Activated B cell treated with CpG ODN at 0.5 μM for 24 hours (primary cell): Measurements from ENCODE around the gene PTGR1. TPM values are rescaled to one million over a fixed set of nuclear protein-coding genes. Genes with fewer than 3 reads are reported as not detected.
"Not testable (repeated sequence)": the region's sequence is repeated elsewhere in the genome, so short reads cannot be mapped to it uniquely, and the experiment has no call there.

Experiments used
- ATAC-seq: fragments of 200-7000 bp; cut with Tn5 transposase; one replicate; pipeline ENCODE4 v1.10.0; 2021; ENCODE audit warnings: low read depth, mild to moderate bottlenecking, moderate library complexity
- CTCF ChIA-PET: fragments of 350-600 bp; sonication (Branson Sonifier 250); formaldehyde crosslinking; loops from one replicate; lab custom pipeline; 2021; ENCODE audit warnings: antibody characterized with exemption; lab: Charles Lee
- POLR2A ChIA-PET: fragments of 350-600 bp; sonication (Branson Sonifier 250); formaldehyde crosslinking; loops from one replicate; lab custom pipeline; 2021; ENCODE audit warnings: antibody characterized with exemption; lab: Charles Lee
- DNase-seq: peaks from one replicate; pipeline ENCODE4 v3.0.0; 2022
- H3K27ac Mint-ChIP-seq: one replicate; pipeline ENCODE4 v1.8.0; 2020; ENCODE audit warnings: mixed read lengths
- H3K27me3 Mint-ChIP-seq: one replicate; pipeline ENCODE4 v1.8.0; 2021; ENCODE audit warnings: mixed read lengths
- H3K36me3 Mint-ChIP-seq: one replicate; pipeline ENCODE4 v1.8.0; 2021; ENCODE audit warnings: low read depth, mixed read lengths
- H3K4me1 Mint-ChIP-seq: one replicate; pipeline ENCODE4 v1.8.0; 2021; ENCODE audit warnings: mixed read lengths
- H3K4me3 Mint-ChIP-seq: one replicate; pipeline ENCODE4 v1.8.0; 2020; ENCODE audit warnings: mild to moderate bottlenecking, mixed read lengths
- H3K9me3 Mint-ChIP-seq: one replicate; pipeline ENCODE4 v1.8.0; 2020; ENCODE audit warnings: mixed read lengths
- CTCF ChIP-seq: fragments of 200-600 bp; IDR thresholded peaks from one replicate; pipeline ENCODE4 v1.8.0; 2022; ENCODE audit warnings: antibody characterized with exemption, mild to moderate bottlenecking
- intact Hi-C: fragments of 100-400 bp; cut with micrococcal nuclease; formaldehyde crosslinking; loops from one replicate; pipeline ENCODE4 v1.15.1; 2024
- total RNA-seq: library from RNA; stranded (reverse); gene quantifications from 2 replicates; pipeline ENCODE4 v1.2.3, GENCODE V29; 2022

PTGR1 gene
- total RNA-seq, 1 donor from 2014 or later, result 0.35 TPM

DNA sequence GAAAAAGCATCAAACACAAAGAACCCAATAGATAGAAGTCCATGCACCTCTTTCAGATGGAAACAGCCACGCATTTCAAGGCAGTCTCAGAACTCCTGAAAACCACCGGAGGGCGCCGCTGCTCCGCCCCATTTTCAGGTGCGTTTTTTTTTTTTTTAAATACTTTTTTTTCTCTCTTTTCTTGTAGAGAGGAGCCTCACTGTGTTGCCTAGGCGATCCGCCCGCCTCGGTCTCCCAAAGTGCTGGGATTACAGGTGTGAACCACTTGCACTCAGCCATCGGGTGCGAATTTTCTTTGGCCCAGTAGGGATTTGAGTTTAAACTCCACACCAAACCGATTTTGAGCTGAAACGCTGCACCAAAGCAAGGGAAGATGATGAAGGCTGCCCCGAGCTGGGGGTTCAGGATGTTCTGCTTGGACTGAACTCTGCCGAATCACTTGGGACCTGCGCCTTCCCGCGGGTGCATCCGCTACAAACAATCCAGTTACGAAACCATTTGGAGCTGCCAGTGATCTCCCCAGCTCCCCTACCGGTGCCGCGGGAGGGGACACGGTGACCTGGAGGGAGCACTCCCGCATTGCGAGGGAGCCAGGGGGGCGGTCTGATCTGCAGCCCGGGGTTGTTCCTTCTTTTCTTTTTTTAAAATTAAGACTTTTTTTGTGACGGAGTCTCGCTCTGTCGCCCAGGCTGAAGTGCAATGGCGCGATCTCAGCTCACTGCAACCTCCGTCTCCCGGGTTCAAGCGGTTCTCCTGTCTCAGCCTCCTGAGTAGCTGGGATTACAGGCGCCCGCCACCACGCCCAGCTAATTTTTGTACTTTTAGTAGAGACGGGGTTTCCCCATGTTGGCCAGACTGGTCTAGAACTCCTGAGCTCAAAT lies 1.4 kb downstream of the PTGR1 start:
- ChIA-PET POLR2A (interaction anchor here (0.6 to 1.5 kb wide), 5 partner anchors 33 to 1295 kb away, joined by 3 to 10 read pairs (median 4); partner anchors contain the start of gene DNAJC25), CTCF (interaction anchor here (0.7 to 1.9 kb wide), 9 partner anchors 24 to 1195 kb away, joined by 3 to 9 read pairs (median 4); no protein-coding TSS in a partner anchor)
- no peaks in the 10 kb centered on the region for H3K36me3 Mint-ChIP-seq
- no peak for TF ChIP-seq CTCF
- peaks cover 22% of the 10 kb centered on the region for H3K4me1 Mint-ChIP-seq
- ATAC-seq (peak; percentile 61), DNase-seq (peak; percentile 27)
- H3K27ac Mint-ChIP-seq, result no peak overlapping the region
- no peaks in the 10 kb centered on the region for H3K9me3 Mint-ChIP-seq
- intact Hi-C loops, result loop anchor here (1.0 to 5.0 kb wide), 6 partner anchors 33 to 1194 kb away; partner anchors contain the start of gene DNAJC25
- H3K4me3 Mint-ChIP-seq, result peak overlapping the region; percentile 83
- H3K27me3 Mint-ChIP-seq, result peaks cover 29% of the 10 kb centered on the region

GRCh38 chr9:111588846-111589245 lies 10.6 kb downstream of the PTGR1 start:
- ChIA-PET CTCF (no interaction called here), POLR2A (no interaction called here)
- H3K9me3 Mint-ChIP-seq, result no peaks in the 10 kb centered on the region
- no peak for TF ChIP-seq CTCF
- no peaks in the 10 kb centered on the region for H3K36me3 Mint-ChIP-seq
- H3K27ac Mint-ChIP-seq, result no peak overlapping the region
- no peak overlapping the region for H3K4me3 Mint-ChIP-seq
- no peak for DNase-seq
- peaks cover 3% of the 10 kb centered on the region for H3K27me3 Mint-ChIP-seq
- no peak for ATAC-seq
- intact Hi-C loops, result no loop called here
- H3K4me1 Mint-ChIP-seq, result no peaks in the 10 kb centered on the region

DNA sequence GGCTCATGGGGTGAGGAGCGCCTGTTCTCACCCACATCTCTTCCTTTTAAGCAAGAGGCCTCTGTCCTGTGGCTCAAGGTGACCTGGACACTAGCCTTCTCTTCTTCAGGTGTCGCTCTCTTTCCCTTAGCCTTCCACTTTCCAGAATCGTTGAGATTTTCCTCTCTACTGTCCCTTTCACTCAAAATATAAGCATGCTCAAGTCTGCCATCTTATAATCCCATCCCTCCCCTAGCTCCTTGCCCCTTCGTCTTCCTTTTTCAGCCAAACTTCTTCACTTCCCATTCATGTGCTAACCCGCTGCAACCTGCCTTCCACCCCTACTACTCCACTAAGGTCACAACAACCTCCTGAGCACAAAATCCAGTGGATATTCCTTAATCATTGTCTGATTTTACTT lies 13.1 kb downstream of the PTGR1 start:
- ChIA-PET POLR2A (no interaction called here), CTCF (no interaction called here)
- intact Hi-C loops, result no loop called here
- Mint-ChIP-seq H3K27ac (no peak overlapping the region), H3K9me3 (no peaks in the 10 kb centered on the region), H3K36me3 (no peaks in the 10 kb centered on the region), H3K4me3 (no peak overlapping the region), H3K4me1 (no peaks in the 10 kb centered on the region), H3K27me3 (peaks cover 3% of the 10 kb centered on the region)
- DNase-seq, result no peak
- TF ChIP-seq CTCF, result no peak
- no peak for ATAC-seq

DNA sequence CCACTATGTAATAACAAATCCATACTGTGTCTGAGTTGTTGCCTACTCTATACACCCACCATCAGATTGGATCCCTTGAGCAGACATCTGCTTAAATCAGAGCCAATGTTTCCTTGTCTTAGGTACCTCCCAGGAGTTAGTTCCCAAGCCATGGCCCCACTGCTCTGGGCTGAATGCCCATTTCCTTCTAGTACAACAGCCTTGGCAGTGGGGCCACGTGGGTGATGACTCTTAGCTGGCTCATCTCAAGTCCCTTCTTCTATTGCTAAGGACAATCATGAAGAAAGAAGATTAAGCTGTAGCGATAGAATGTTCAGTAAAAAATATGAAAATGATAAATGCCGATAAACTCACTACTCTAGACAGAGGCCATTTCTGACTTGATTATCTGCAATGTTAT lies 16.6 kb downstream of the PTGR1 start:
- Mint-ChIP-seq H3K4me3 (no peak overlapping the region), H3K9me3 (no peaks in the 10 kb centered on the region), H3K36me3 (no peaks in the 10 kb centered on the region), H3K4me1 (no peaks in the 10 kb centered on the region), H3K27ac (no peak overlapping the region), H3K27me3 (peaks cover 3% of the 10 kb centered on the region)
- intact Hi-C loops, result no loop called here
- POLR2A ChIA-PET, result no interaction called here
- no peak for DNase-seq
- no peak for ATAC-seq
- CTCF ChIA-PET, result no interaction called here
- TF ChIP-seq CTCF, result no peak

DNA sequence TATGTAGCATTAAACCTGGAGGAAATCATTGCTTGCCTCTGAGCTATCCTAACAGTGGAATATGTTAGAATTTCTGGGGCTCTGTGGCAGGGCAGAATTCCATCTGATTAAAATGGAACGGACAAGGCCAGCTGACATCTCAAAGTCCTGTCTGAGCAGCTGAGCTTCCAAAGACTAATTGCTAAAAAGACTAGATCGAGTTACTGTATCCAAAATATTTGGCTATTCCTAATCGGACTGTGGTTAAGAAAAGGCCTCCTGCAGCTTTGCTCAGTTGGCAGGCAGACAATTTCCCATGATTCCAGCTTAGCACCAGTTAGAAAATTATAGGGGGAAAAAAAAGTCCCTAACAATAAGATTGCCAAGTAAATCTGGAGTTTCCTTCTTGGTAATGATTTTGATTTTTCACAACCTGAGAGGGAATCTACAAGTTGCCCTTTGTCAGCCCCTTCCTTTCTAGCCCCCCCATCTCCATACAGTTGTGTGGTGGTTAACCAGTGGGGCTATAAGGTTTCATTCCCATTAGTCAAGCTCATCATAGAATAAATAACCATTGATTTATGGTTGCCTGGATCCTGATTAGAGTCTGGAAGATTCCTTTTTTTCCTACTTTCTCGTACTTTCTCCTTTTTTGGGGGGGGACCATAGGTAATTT lies 26.4 kb downstream of the PTGR1 start:
- POLR2A ChIA-PET, result no interaction called here
- Mint-ChIP-seq H3K36me3 (no peaks in the 10 kb centered on the region), H3K27ac (no peak overlapping the region), H3K4me3 (no peak overlapping the region), H3K4me1 (no peaks in the 10 kb centered on the region), H3K27me3 (peaks cover 3% of the 10 kb centered on the region), H3K9me3 (peaks cover 15% of the 10 kb centered on the region)
- no peak for ATAC-seq
- intact Hi-C loops, result no loop called here
- no peak for DNase-seq
- CTCF ChIA-PET, result no interaction called here
- no peak for TF ChIP-seq CTCF

DNA sequence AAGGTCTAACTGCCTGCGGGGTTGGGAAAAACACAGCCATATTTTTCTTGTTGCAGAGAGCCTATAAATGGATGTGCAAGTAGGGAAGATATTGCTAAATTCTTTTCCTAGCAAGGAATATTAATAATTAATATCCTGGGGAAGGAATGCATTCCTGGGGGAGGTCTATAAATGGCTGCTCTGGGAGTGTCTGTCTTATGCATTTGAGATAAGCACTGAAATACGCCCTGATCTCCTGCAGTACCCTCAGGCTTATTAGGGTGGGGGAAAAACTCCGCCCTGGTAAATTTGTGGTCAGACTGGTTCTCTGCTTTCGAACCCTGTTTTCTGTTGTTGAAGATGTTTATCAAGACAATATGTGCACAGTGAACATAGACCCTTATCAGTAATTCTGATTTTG lies 31.3 kb downstream of the PTGR1 start:
- ATAC-seq, H3K4me1 Mint-ChIP-seq, H3K27me3 Mint-ChIP-seq, H3K4me3 Mint-ChIP-seq, CTCF ChIA-PET, DNase-seq, H3K27ac Mint-ChIP-seq, POLR2A ChIA-PET, intact Hi-C loops, H3K36me3 Mint-ChIP-seq: not testable (repeated sequence)
- peaks cover 30% of the 10 kb centered on the region for H3K9me3 Mint-ChIP-seq
